AML-193 (cell line): ENCODE measurements around the gene IFNAR2.

Source experiments
- DNase-seq, 2 experiments: peaks; one replicate each; lab custom pipeline; 2025; lab: John Stamatoyannopoulos, UW

Gene IFNAR2

DNA sequence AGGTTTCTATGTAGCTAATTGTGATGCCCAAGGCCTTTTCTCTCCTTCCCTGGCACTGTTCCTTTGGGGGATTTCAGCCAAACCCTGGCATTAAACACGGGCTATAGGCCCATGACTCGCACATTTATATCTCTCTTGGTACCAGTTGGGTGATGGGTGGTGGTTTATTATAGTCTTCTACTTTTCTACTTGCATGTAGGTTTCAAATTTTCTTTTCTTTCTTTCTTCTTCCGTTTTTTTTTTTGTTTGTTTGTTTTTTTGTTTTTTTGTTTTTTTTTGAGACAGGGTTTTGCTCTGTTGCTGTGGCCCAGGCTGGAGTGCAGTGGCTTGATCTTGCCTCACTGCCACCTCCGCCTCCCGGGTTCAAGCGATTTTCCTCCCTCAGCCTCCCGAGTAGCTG lies 37.5 kb downstream of the IFNAR2 start:
- no peak for DNase-seq

DNA sequence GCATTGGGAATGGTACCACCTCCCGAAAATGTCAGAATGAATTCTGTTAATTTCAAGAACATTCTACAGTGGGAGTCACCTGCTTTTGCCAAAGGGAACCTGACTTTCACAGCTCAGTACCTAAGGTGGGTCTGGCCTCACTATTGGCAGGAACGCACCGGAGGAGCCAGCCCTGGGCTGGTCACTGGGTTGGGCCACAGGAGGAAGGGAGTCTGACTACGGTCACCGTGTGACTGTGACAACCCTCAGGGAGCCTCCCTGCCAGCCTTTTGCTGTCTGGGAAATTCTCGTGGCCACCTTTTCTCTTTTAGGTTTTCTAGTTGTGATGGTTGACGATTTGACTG lies 38.6 kb downstream of the IFNAR2 start:
- DNase-seq, result no peak

GRCh38 chr21:33268737-33269441 lies 39.2 kb downstream of the IFNAR2 start:
- no peak for DNase-seq

DNA sequence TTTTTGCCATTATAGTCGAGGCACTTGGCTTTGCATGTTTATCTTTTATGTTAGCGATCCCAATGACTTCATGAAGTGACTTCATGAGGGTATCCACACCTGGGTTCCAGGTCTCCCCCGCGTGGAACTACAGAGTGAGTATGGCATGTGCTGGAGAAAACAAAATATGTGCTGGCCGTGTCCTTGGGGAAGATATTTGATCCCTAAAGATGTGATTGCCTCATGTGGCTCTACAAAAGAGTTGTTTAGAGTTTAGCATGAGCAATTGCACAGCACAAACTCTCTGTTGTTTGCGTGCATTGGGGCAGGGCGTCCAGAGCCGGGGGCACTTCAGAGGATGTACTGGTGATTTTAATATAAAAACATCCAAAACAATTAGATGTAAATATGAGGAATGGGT lies 41.2 kb downstream of the IFNAR2 start:
- DNase-seq, result no peak

DNA sequence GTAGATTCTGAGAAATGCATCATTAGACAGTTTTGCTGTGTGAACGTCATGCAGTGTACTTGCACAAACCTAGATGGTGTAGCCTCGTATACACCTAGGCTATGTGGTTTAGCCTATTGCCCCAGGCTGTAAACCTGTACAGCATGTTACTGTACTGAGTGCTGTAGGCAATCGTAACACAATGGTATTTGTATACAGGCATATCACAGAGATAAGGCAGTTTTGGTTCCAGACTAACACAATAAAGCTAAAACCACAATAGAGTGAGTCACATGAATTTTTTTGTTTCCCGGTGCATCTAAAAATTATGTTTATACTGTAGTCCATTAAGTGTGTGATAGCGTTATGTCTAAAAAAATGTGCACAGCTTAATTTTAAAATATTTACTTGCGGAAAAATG lies 43.3 kb downstream of the IFNAR2 start:
- no peak for DNase-seq

DNA sequence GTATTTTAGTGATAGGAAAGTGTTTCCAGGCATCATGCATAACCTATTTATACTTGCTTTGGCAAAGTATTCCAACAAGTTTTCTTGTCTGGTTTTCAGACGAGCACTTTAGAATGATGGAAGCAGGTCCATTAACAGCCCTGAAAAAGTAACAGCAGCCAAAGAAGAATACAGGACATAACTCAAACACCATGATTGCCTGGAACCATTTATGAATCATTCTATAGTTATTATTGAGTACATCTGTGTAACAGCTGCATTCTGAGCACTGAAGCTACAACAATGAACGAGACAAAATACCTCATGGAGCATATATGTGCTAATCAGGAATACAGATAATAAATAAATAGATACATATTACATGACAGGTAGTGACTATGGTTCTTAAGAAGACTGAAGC lies 49.0 kb downstream of the IFNAR2 start:
- DNase-seq, result no peak

DNA sequence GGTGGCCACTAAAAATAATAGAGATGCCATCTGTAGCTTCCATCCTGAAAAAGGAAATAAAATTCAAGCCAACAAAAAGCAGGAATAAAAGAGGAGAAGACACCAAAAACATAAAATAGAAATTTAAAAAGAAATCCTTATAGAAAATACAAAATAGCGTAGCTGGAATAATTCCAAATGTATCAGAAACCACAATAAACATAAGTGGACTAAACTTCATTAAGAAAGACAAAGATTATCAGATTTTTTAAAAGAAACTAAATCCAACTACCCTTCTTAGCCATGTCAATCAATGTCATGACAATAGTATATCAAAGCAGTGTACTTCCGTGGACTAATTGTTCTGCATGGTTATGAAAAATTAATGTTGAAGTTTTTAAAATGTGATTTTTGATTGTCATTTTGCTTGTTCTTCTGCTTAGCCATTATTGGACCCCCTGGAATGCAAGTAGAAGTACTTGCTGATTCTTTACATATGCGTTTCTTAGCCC lies 49.6 kb downstream of the IFNAR2 start:
- DNase-seq, result no peak
